SU-DHL-6 (cell line): ENCODE measurements around the gene VSIG4.

Source experiments
- CTCF ChIP-seq: fragments of 200-600 bp; sonication (generic); IDR thresholded peaks from one replicate; pipeline ENCODE4 v1.5.1; 2017; ENCODE audit warnings: antibody characterized with exemption, mild to moderate bottlenecking, low read length, moderate library complexity; ENCODE audit not compliant: insufficient read depth, poor library complexity, severe bottlenecking
- EZH2phosphoT487 ChIP-seq: fragments of 200-600 bp; sonication (generic), shearing (Covaris generic); conservative IDR thresholded peaks from 2 replicates; pipeline ENCODE4 v1.6.1; 2018; ENCODE audit warnings: mild to moderate bottlenecking, antibody characterized with exemption, low read length, moderate library complexity, mixed read lengths

GRCh38 chrX:66004928-66005829 is 34.7 kb downstream of the VSIG4 start:
- TF ChIP-seq EZH2phosphoT487 = no peak
- no peak for TF ChIP-seq CTCF
